Right atrium auricular region (tissue), 2 donors: ENCODE results near the gene ABCA9. TPM values are rescaled to one million over a fixed set of nuclear protein-coding genes. Genes with fewer than 3 reads are reported as not detected.

Experiments
- DNase-seq: peaks from one replicate; pipeline ENCODE4 v3.0.0-alpha.2; 2019; ENCODE audit warnings: low spot score
- H3K27ac ChIP-seq, 2 donors: fragments of 200-600 bp; sonication (generic); 1 replicate in 1 of 2; 2 replicates in 1 of 2; pipeline ENCODE4 v1.5.1; 2016 to 2019
- H3K27me3 ChIP-seq, 2 donors: fragments of 200-600 bp; sonication (generic); one replicate each; pipeline versions ENCODE4 v1.5.1 to v1.6.0; 2017 to 2019
- H3K36me3 ChIP-seq: fragments of 200-600 bp; sonication (generic); one replicate; pipeline ENCODE4 v1.5.1; 2016
- H3K4me1 ChIP-seq, 2 donors: fragments of 200-600 bp; sonication (generic); one replicate each; pipeline versions ENCODE4 v1.5.1 to v1.6.0; 2017 to 2019
- H3K4me3 ChIP-seq, 2 donors: fragments of 200-600 bp; sonication (generic); 1 replicate in 1 of 2; 2 replicates in 1 of 2; pipeline ENCODE4 v1.5.1; 2017 to 2019; ENCODE audit warnings: mild to moderate bottlenecking in 1 of 2, moderate library complexity in 1 of 2
- H3K9me3 ChIP-seq, 2 donors: fragments of 200-600 bp; sonication (generic); one replicate each; pipeline ENCODE4 v1.5.1; 2019
- microRNA-seq, 2 donors: library from miRNA; unstranded; fragments of <30 nt; microRNA quantifications; one replicate each; pipeline ENCODE4, GENCODE V29; 2016 to 2017; ENCODE audit warnings: borderline number of aligned reads in 2 of 2, borderline replicate concordance in 1 of 2
- total RNA-seq, 2 donors: library from RNA; depleted of rRNA; stranded (reverse); fragments of >200 nt; gene quantifications; one replicate each; pipeline ENCODE4 v1.1.0, GENCODE V29; 2016
- TF ChIP-seq, protein P1 (sequence below), 2 donors: fragments of 200-600 bp; sonication (generic); IDR thresholded peaks; one replicate each; pipeline ENCODE4 v1.5.1; 2019; ENCODE audit warnings: antibody characterized with exemption in 2 of 2

ABCA9 gene
- total RNA-seq, 2 donors from 2014 or later = 11.3 to 11.8 TPM

DNA sequence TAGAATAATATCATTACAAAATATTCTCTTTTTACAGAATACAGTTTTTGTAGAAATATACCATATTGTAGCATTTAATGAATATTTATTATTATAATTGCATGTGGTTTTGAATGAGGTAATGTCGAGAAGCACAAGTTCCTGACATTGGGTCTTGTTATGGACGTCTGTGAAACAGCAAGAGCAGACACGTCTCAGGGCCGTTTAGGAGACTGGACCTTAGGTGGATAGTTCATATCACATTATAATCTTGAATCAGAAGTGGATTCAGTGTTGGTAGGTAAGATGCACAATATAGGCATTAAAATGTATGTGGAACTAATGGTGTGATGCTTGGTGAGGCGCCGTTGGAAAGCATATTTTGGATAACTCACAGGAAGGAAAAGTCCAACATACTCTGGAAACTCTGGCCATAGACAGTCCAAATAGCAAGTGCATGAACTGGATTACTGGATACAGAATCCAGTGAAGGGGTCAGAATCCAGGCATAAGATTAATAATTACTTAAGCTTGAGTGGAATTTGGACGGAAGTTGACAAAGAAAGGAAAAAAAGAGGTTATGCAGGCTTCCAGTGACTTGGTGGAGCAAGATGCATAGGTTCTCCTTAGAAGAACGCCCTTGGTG, 122.7 kb downstream of the ABCA9 start:
- TF ChIP-seq, protein P1, sequence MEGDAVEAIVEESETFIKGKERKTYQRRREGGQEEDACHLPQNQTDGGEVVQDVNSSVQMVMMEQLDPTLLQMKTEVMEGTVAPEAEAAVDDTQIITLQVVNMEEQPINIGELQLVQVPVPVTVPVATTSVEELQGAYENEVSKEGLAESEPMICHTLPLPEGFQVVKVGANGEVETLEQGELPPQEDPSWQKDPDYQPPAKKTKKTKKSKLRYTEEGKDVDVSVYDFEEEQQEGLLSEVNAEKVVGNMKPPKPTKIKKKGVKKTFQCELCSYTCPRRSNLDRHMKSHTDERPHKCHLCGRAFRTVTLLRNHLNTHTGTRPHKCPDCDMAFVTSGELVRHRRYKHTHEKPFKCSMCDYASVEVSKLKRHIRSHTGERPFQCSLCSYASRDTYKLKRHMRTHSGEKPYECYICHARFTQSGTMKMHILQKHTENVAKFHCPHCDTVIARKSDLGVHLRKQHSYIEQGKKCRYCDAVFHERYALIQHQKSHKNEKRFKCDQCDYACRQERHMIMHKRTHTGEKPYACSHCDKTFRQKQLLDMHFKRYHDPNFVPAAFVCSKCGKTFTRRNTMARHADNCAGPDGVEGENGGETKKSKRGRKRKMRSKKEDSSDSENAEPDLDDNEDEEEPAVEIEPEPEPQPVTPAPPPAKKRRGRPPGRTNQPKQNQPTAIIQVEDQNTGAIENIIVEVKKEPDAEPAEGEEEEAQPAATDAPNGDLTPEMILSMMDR (IDR thresholded peaks at IDR 0.05) = no peak
- no peaks in the 10 kb centered on the region for H3K9me3 ChIP-seq
- H3K36me3 ChIP-seq = peaks cover 10% of the 10 kb centered on the region
- no peaks in the 10 kb centered on the region for H3K27me3 ChIP-seq
- DNase-seq = no peak
- H3K4me1 ChIP-seq = peaks cover 0 to 6% of the 10 kb centered on the region in 2 donors
- H3K4me3 ChIP-seq = no peak overlapping the region
- no peak overlapping the region for H3K27ac ChIP-seq

DNA sequence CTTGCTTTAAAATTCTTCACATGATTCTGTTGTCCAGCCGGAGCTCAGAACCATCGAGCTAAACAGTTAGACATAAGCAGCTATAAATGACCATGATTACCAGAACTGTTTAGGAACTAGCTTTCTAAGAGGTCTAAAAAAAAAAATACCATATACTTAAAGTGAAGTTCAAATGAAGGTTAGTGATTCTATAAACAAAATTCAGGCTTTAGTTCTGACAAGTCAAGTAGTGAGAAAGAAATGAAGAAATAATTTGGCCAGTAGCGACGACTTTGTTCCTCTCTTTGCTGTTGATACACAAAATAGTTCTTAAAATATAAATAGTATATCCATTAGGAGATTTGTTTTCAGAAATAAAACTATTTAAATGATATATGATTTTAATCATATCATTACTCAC, 133.2 kb downstream of the ABCA9 start:
- Histone ChIP-seq H3K36me3 (peaks cover 34% of the 10 kb centered on the region), H3K27me3 (no peaks in the 10 kb centered on the region), H3K27ac (no peak overlapping the region), H3K9me3 (no peaks in the 10 kb centered on the region), H3K4me3 (no peak overlapping the region), H3K4me1 (no peaks in the 10 kb centered on the region)
- TF ChIP-seq, protein P1 (IDR thresholded peaks at IDR 0.05) = no peak
- DNase-seq = no peak

DNA sequence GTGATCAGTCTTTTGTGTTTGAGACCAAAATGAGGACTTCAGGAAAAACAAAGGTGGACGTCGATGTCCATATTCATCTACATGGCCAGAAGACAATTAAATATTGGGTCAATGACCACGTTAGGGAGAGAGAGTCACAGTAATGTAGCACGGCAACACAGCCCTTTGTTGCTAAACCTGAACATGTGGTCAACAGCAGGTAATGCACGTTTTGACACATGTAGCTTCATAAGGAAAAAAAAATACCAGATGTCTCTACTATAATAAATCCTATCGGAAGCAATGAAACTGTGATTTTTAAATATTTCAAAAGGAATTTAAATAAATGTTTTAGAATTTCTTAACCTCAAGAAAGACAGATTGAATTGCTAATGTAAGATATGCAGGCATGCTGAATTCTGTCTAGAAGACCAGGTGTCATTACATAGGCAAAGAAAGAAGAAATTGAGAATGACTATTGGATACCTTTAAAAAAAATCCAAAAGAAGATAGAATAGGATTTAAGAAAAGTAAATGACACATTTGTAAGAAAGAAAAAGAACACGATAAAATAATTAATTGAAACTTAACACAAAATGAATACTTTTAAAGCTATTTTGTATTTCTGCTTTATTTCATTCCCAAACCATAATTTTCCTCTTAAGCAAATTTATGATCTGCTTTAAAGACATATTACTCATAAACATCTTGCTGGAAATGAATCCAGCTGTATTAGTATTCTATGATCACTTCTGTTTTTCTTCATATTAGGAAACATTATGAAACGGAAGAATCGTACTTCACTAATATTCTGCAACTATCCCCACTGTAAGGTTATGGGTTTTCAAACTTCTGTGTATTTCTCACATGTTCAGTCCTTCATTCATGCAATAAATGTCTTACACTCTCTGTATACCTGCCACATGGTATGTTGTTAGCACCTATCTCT, 135.7 kb downstream of the ABCA9 start:
- no peaks in the 10 kb centered on the region for H3K27me3 ChIP-seq
- H3K9me3 ChIP-seq = no peaks in the 10 kb centered on the region
- H3K36me3 ChIP-seq = peaks cover 40% of the 10 kb centered on the region
- DNase-seq = no peak
- H3K4me3 ChIP-seq = no peak overlapping the region
- H3K27ac ChIP-seq = no peak overlapping the region
- H3K4me1 ChIP-seq = no peaks in the 10 kb centered on the region
- TF ChIP-seq, protein P1 (IDR thresholded peaks at IDR 0.05) = no peak

Small RNA genes lying within 50 kb of the gene (microRNA-seq; reads per million reads assigned to microRNA genes)
- gene MIR4524A (0 reads per million in 2 donors), gene MIR4524B (0 reads per million in 2 donors)

Other genes starting within 250 kb of the ABCA9 start
- gene ABCA8, start 105.5 kb downstream of the ABCA9 start, total RNA-seq = 10 to 100 TPM; 59.1 to 65.9 TPM
- 10 to 100 TPM; 20.0 to 41.9 TPM for gene ABCA6, start 81.0 kb upstream of the ABCA9 start, total RNA-seq
- gene ABCA10, start 167.9 kb upstream of the ABCA9 start, total RNA-seq = 1 to 10 TPM; 1.3 to 2.1 TPM